PFSK-1 (cell line): ENCODE data around the gene IGFBP2. TPM values are rescaled to one million over a fixed set of nuclear protein-coding genes. Genes with fewer than 3 reads are reported as not detected.

ENCODE experiments used
- FOXP2 ChIP-seq: optimal IDR thresholded peaks from 2 replicates; pipeline ENCODE3; 2011; ENCODE audit warnings: borderline replicate concordance, control low read depth, inconsistent platforms; ENCODE audit not compliant: insufficient read depth; ENCODE audit errors: extremely low read length, extremely low read depth
- POLR2AphosphoS5 ChIP-seq: IDR thresholded peaks from 2 replicates; pipeline ENCODE4 v1.6.1; 2012; ENCODE audit warnings: low read depth, mild to moderate bottlenecking, control low read depth, low read length, moderate library complexity
- REST ChIP-seq, 2 experiments: IDR thresholded peaks; 2 replicates each; pipeline versions ENCODE4 v1.6.1 to v1.8.0; 2011 to 2012; ENCODE audit warnings: low read depth in 2 of 2, low read length in 2 of 2, control low read depth in 1 of 2, inconsistent platforms in 1 of 2, mild to moderate bottlenecking in 1 of 2, moderate library complexity in 1 of 2; ENCODE audit not compliant: insufficient read depth in 1 of 2
- SIN3A ChIP-seq: IDR thresholded peaks from 2 replicates; pipeline ENCODE4 v1.6.1; 2012; ENCODE audit warnings: mild to moderate bottlenecking, low read length, moderate library complexity, borderline replicate concordance; ENCODE audit not compliant: insufficient read depth
- TAF1 ChIP-seq: IDR thresholded peaks from 2 replicates; pipeline ENCODE4 v1.6.1; 2012; ENCODE audit warnings: low read length, control low read depth, borderline replicate concordance; ENCODE audit not compliant: insufficient read depth
- polyA plus RNA-seq: library from polyadenylated mRNA; unstranded; fragments of >200 nt; gene quantifications from one replicate; pipeline ENCODE4 v1.2.1, GENCODE V29; 2012; ENCODE audit warnings: low read depth, missing spikeins; ENCODE audit not compliant: insufficient read length

Gene IGFBP2, protein sequence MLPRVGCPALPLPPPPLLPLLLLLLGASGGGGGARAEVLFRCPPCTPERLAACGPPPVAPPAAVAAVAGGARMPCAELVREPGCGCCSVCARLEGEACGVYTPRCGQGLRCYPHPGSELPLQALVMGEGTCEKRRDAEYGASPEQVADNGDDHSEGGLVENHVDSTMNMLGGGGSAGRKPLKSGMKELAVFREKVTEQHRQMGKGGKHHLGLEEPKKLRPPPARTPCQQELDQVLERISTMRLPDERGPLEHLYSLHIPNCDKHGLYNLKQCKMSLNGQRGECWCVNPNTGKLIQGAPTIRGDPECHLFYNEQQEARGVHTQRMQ
- 599 TPM for polyA plus RNA-seq

DNA sequence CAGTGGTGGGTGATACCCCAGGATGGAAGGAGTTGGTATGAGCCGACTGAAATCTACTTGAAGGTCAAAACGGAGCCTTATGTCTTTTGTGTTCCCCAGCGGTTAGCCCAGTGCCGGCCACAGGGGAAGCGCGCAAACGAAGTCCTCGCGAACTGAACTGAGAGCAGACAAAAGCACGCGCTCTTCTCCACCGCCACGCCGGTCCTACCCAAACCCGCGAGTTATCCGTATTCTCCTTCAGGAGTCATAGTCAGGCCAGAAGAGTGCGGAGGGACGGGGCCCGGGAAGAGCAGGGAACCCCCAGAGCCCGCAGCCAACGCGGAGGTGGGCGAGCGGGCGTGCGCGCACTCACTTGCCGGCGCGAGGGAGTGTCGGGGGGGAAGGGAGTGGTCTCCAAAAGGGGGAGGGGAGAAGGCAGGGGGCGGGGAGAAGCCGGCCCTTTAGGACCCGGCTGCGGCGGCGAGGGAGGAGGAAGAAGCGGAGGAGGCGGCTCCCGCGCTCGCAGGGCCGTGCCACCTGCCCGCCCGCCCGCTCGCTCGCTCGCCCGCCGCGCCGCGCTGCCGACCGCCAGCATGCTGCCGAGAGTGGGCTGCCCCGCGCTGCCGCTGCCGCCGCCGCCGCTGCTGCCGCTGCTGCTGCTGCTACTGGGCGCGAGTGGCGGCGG lies at the start of gene IGFBP2:
Gene IGFBP2, plus strand, starts transcription at position 469 of the 664 bp plus-strand sequence. Its CDS starts 104 bp downstream, at position 573.
- TF ChIP-seq REST (IDR thresholded peaks at IDR 0.05; ENCODE audit: insufficient read depth in 1 of 2, low read depth in 2 of 2, low read length in 2 of 2) (no peak), TAF1 (no peak), POLR2AphosphoS5 (no peak), FOXP2 (no peak), SIN3A (no peak)

DNA sequence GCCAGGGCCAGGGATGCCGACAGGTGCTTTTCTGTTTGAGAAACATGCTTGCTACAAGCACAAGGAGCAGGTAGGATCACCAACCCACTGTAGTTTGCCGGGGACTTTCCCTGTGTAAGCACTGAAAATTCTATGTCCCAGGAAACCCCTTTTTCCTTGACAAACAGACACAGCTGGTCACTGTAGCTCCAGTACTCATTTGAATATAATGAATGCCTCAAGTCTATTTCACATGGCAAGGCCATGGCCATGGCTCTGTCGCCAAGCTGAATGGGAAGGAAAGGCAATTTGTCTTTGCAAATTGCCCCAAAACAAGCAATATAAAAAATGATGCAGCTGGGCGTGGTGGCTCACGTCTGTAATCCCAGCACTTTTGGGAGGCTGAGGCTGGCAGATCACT lies 49.6 kb upstream of the IGFBP2 start:
- TF ChIP-seq REST (IDR thresholded peaks at IDR 0.05; ENCODE audit: insufficient read depth in 1 of 2, low read depth in 2 of 2, low read length in 2 of 2) (no peak), POLR2AphosphoS5 (no peak), FOXP2 (no peak), SIN3A (no peak), TAF1 (no peak)

DNA sequence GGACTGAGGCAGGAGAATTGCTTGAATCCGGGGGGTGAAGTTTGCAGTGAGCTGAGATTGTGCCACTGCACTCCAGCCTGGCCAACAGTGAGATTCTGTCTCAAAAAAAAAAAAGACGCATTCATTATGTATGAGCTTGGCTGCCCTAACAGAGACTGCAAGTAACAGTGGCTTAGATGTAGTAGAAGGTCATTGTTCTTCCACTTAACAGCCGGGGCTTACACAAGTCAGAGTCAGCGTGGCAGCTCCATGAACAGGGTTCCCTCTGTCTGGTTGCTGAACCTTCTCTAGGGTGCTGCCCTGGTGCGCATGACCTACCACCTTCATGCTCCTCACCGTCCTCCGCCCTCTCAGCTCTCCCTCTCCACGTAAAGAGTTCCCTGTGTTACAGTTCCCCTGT lies 49.1 kb upstream of the IGFBP2 start:
- TF ChIP-seq FOXP2: no peak
- no peak for TF ChIP-seq SIN3A
- no peak for TF ChIP-seq TAF1
- TF ChIP-seq POLR2AphosphoS5: no peak
- TF ChIP-seq REST (IDR thresholded peaks at IDR 0.05; ENCODE audit: insufficient read depth in 1 of 2, low read depth in 2 of 2, low read length in 2 of 2): no peak

DNA sequence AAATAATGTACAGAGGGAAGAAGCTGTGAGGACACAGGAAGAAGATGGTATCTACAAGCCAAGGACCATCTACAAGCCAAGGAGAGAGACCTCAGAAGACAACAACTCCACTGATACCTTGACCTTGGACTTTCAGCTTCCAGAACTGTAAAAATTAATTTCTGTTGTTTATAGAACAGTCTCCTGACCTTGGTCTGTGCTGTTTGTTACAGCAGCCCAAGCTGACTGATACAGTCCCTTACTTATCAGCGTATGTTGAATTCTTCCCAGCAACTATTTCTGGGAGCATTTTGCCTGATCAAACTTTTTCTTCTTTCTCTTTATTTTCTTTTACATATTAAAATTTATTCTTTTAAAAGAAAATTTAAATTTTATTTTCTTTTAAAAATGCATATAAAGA lies 47.8 kb upstream of the IGFBP2 start:
- TF ChIP-seq POLR2AphosphoS5 (no peak), REST (IDR thresholded peaks at IDR 0.05; ENCODE audit: insufficient read depth in 1 of 2, low read depth in 2 of 2, low read length in 2 of 2) (no peak), FOXP2 (no peak), SIN3A (no peak), TAF1 (no peak)
